SIG-M5 treated with dmso at 0.1 percent for 504 hours (cell line): ENCODE data around the gene NCOA6.

ENCODE experiments used
- DNase-seq: peaks from one replicate; lab custom pipeline; 2025; ENCODE audit not compliant: unreplicated experiment; lab: John Stamatoyannopoulos, UW

Gene NCOA6

GRCh38 chr20:34705397-34706301 is 119.8 kb downstream of the NCOA6 start:
- DNase-seq: peak; percentile 26

GRCh38 chr20:34705008-34705396 is 120.4 kb downstream of the NCOA6 start:
- DNase-seq: no peak

GRCh38 chr20:34704177-34705007 is 121.1 kb downstream of the NCOA6 start, which contains the start of gene TP53INP2:
Gene TP53INP2, plus strand, starts transcription at chr20:34704344. Its CDS starts 4,396 bp downstream, at chr20:34708740.
- DNase-seq: peak; percentile 84

- DNase-seq: peak; percentile 43
Observed at GRCh38 chr20:34703424-34704176, 121.9 kb downstream of the NCOA6 start.

- DNase-seq: no peak
Observed at GRCh38 chr20:34703061-34703423, 122.4 kb downstream of the NCOA6 start.

- DNase-seq: no peak
Observed at GRCh38 chr20:34701405-34702085, 123.9 kb downstream of the NCOA6 start.

- no peak for DNase-seq
Observed at GRCh38 chr20:34693414-34693813, 132.0 kb downstream of the NCOA6 start.

GRCh38 chr20:34691838-34692237 is 133.6 kb downstream of the NCOA6 start:
- DNase-seq: no peak

- no peak for DNase-seq
Observed at GRCh38 chr20:34689486-34689885, 136.0 kb downstream of the NCOA6 start.

GRCh38 chr20:34683667-34684066 is 141.8 kb downstream of the NCOA6 start:
- no peak for DNase-seq

- peak; percentile 94 for DNase-seq
Observed at GRCh38 chr20:34680586-34681175, 144.8 kb downstream of the NCOA6 start.

- peak; percentile 96 for DNase-seq
Observed at GRCh38 chr20:34676642-34677373, 148.6 kb downstream of the NCOA6 start, which contains the start of gene PIGU. Gene PIGU, minus strand, starts transcription at chr20:34677092. Its CDS starts 7 bp downstream, at chr20:34677085.

- peak; percentile 53 for DNase-seq
Observed at GRCh38 chr20:34675993-34676641, 149.3 kb downstream of the NCOA6 start.

- no peak for DNase-seq
Observed at GRCh38 chr20:34675561-34675960, 149.9 kb downstream of the NCOA6 start.

- no peak for DNase-seq
Observed at GRCh38 chr20:34673412-34673811, 152.0 kb downstream of the NCOA6 start.

GRCh38 chr20:34669094-34669493 is 156.4 kb downstream of the NCOA6 start:
- DNase-seq: no peak
